K562 (cell line): ENCODE measurements around the gene SH3TC1. TPM values are rescaled to one million over a fixed set of nuclear protein-coding genes. Genes with fewer than 3 reads are reported as not detected.

ENCODE experiments used
- ATAC-seq: fragments of 200-7000 bp; cut with Tn5 transposase; 3 replicates; pipeline ENCODE4 v1.9.1; 2020; ENCODE audit warnings: moderate library complexity
- BruUV-seq: library from RNA; stranded (reverse); fragments of 400-500 nt; replicated peaks from 2 replicates; lab custom pipeline; 2021; lab: Mats Ljungman, UMichigan
- CTCF ChIA-PET: fragments of 300-600 bp; formaldehyde crosslinking; extraction: SDS; loops from one replicate; lab custom pipeline; 2021; ENCODE audit warnings: low intra/inter-chr PET ratio; lab: Yijun Ruan, JAX
- POLR2A ChIA-PET: fragments of 300-600, 350-650 bp; sonication (Branson Sonifier 250); formaldehyde crosslinking; extraction: SDS; loops from one replicate; lab custom pipeline; 2021; ENCODE audit warnings: antibody characterized with exemption, inconsistent platforms; lab: Yijun Ruan, JAX
- DNase-seq, 4 experiments: peaks; one replicate each; pipeline versions ENCODE4 v3.0.0 to v3.0.0-alpha.2; 2011 to 2018; ENCODE audit warnings: low spot score in 3 of 4, mixed read lengths in 3 of 4; ENCODE audit errors: extremely low read depth in 1 of 4
- FAIRE-seq: peaks from 2 replicates; lab custom pipeline; 2011; peaks lifted over from hg19 to GRCh38; lab: Jason Lieb, UNC
- H2AFZ ChIP-seq: 2 replicates; pipeline ENCODE4 v1.6.0; 2011; ENCODE audit warnings: low read depth, low read length, control low read depth, inconsistent platforms
- H3K27ac ChIP-seq: fragments of 200-600 bp; 3 replicates; pipeline ENCODE4 v1.8.0; 2011; ENCODE audit warnings: low read depth, mild to moderate bottlenecking, control low read depth, inconsistent platforms, low read length, moderate library complexity, mixed read lengths; ENCODE audit errors: extremely low read depth
- H3K27me3 ChIP-seq, 2 experiments: fragments of 300-600 bp in 1 of 2; 2 replicates in 1 of 2; 3 replicates in 1 of 2; pipeline versions ENCODE4 v1.6.0 to v1.8.0; 2011; ENCODE audit warnings: inconsistent platforms in 2 of 2, low read length in 2 of 2, mild to moderate bottlenecking in 1 of 2, mixed read lengths in 1 of 2, moderate library complexity in 1 of 2; ENCODE audit not compliant: control insufficient read depth in 2 of 2, insufficient read depth in 2 of 2
- H3K36me3 ChIP-seq: fragments of 300-600 bp; 3 replicates; pipeline ENCODE4 v1.8.0; 2011; ENCODE audit warnings: mild to moderate bottlenecking, low read length, inconsistent platforms; ENCODE audit not compliant: control insufficient read depth, insufficient read depth
- H3K4me1 ChIP-seq, 2 experiments: fragments of 200-600 bp in 1 of 2; replicated peaks in 1 of 2; 2 replicates in 1 of 2; 3 replicates in 1 of 2; pipeline versions ENCODE4 v1.5.1 to v1.8.0; 2011; ENCODE audit warnings: inconsistent platforms in 2 of 2, low read length in 2 of 2, mild to moderate bottlenecking in 1 of 2, mixed read lengths in 1 of 2, moderate library complexity in 1 of 2; ENCODE audit not compliant: control insufficient read depth in 2 of 2, insufficient read depth in 2 of 2
- H3K4me2 ChIP-seq: 2 replicates; pipeline ENCODE4 v1.6.1; 2011; ENCODE audit warnings: low read length, control low read depth, inconsistent platforms, mixed read lengths; ENCODE audit not compliant: insufficient read depth
- H3K4me3 ChIP-seq: fragments of 200-600 bp; sonication (generic), shearing (Covaris generic); 2 replicates; pipeline ENCODE4 v1.5.1; 2016; ENCODE audit warnings: control low read depth, inconsistent platforms
- H3K79me2 ChIP-seq: fragments of 200-600 bp; 3 replicates; pipeline ENCODE4 v1.8.0; 2011; ENCODE audit warnings: low read length, inconsistent platforms; ENCODE audit not compliant: control insufficient read depth, insufficient read depth
- H3K9ac ChIP-seq, 2 experiments: 2 replicates each; pipeline versions ENCODE4 v1.6.0 to v1.6.1; 2011; ENCODE audit warnings: low read depth in 2 of 2, low read length in 2 of 2, control low read depth in 1 of 2, inconsistent platforms in 1 of 2, mild to moderate bottlenecking in 1 of 2, mixed read lengths in 1 of 2; ENCODE audit not compliant: insufficient read depth in 1 of 2
- H3K9me1 ChIP-seq: one replicate; pipeline ENCODE4 v1.6.0; 2011; ENCODE audit warnings: inconsistent platforms, mild to moderate bottlenecking, low read length, moderate library complexity; ENCODE audit not compliant: control insufficient read depth, insufficient read depth
- H3K9me3 ChIP-seq: replicated peaks from 2 replicates; pipeline ENCODE4 v1.5.1; 2011; ENCODE audit warnings: low read depth, low read length, inconsistent platforms; ENCODE audit not compliant: control insufficient read depth, insufficient read depth
- H4K20me1 ChIP-seq: replicated peaks from 2 replicates; pipeline ENCODE4 v1.6.1; 2011; ENCODE audit warnings: low read length, inconsistent platforms, mixed read lengths; ENCODE audit not compliant: control insufficient read depth, insufficient read depth
- LARP7 ChIP-seq: fragments of 450-650 bp; IDR thresholded peaks from 2 replicates; pipeline ENCODE4 v1.6.1; 2016
- NBN ChIP-seq: fragments of 450-650 bp; IDR thresholded peaks from 2 replicates; pipeline ENCODE4 v1.6.1; 2016; ENCODE audit warnings: low read depth, mild to moderate bottlenecking
- NFXL1 ChIP-seq: fragments of 450-650 bp; formaldehyde crosslinking; IDR thresholded peaks from 2 replicates; pipeline ENCODE4 v1.4.0; 2021; ENCODE audit warnings: mild to moderate bottlenecking
- POLR2G ChIP-seq: fragments of 200-400 bp; formaldehyde crosslinking; IDR thresholded peaks from 2 replicates; pipeline ENCODE4 v1.6.1; 2017; ENCODE audit warnings: low read depth, mild to moderate bottlenecking, antibody characterized with exemption, low read length, moderate library complexity
- POLR2H ChIP-seq: IDR thresholded peaks from 2 replicates; pipeline ENCODE4 v1.6.1; 2016; ENCODE audit warnings: missing genetic modification characterization, low read depth, mild to moderate bottlenecking, control low read depth, missing compliant biosample characterization, moderate library complexity
- TSHZ1 ChIP-seq: fragments of 250-450 bp; sonication (Bioruptor Pico); IDR thresholded peaks from 2 replicates; pipeline ENCODE4 v1.4.0; 2020; ENCODE audit warnings: mild to moderate bottlenecking, moderate library complexity
- ZEB2 ChIP-seq: fragments of 450-650 bp; IDR thresholded peaks from 2 replicates; pipeline ENCODE4 v1.6.1; 2016
- WGBS: fragments of 100-300 bp; shearing (Covaris generic); methylation state at CpG from one replicate; pipeline ENCODE4 v1.1.6; 2016; ENCODE audit warnings: low coverage, mixed read lengths; ENCODE audit not compliant: insufficient coverage; ENCODE audit errors: missing lambda C conversion rate; 5-methylcytosine and 5-hydroxymethylcytosine counted together
- in situ Hi-C: fragments of 300-500 bp; cut with MboI; formaldehyde crosslinking; loops from 4 replicates; pipeline ENCODE4 v1.15.0; 2018; ENCODE audit warnings: inconsistent platforms, mixed read lengths
- intact Hi-C: fragments of 100-400 bp; cut with micrococcal nuclease; formaldehyde crosslinking; loops from 2 replicates; pipeline ENCODE4 v1.14.2; 2022
- polyA plus RNA-seq, 8 experiments: library from polyadenylated mRNA; depleted of rRNA in 4 of 8; stranded (reverse) in 5 of 8; unstranded in 3 of 8; fragments of >200 nt; fragmentation: Nextera tagmentation in 2 of 8; fragmentation: Illumina TruSeq in 1 of 8; extraction: Ambion mirVana in 2 of 8; extraction: Trizol in 1 of 8; gene quantifications; 2 replicates each; pipeline versions ENCODE4 v1.2.1 to v1.2.3, GENCODE V29; 2011 to 2014; ENCODE audit warnings: inconsistent platforms in 1 of 8, missing spikeins in 1 of 8
- total RNA-seq, 7 experiments: library from RNA; depleted of rRNA in 6 of 7; stranded (reverse); fragments of >200 nt in 6 of 7; fragmentation: Illumina TruSeq in 2 of 7; extraction: Trizol in 2 of 7; gene quantifications; 2 replicates each; pipeline versions ENCODE4 v1.2.1 to v1.2.3, GENCODE V29; 2011 to 2021; ENCODE audit warnings: low replicate concordance in 1 of 7
- TF ChIP-seq, protein P1 (sequence below): sonication (generic); IDR thresholded peaks from 2 replicates; pipeline ENCODE4 v1.6.1; 2016

SH3TC1 gene
- total and polyA plus RNA-seq, 9 of the 15 experiments (the other 6 are each of a cell fraction or from before 2014, with no cell fraction given): 0.04 to 2.1 (median 0.48) TPM; not detected in 1

- Histone ChIP-seq H3K9ac (no peak overlapping the region), H3K27ac (no peak overlapping the region), H3K4me1 (peaks cover 0 to 19% of the 10 kb centered on the region in 2 experiments; a peak in 3 of 5 replicates), H4K20me1 (no peaks in the 10 kb centered on the region), H3K36me3 (no peaks in the 10 kb centered on the region), H3K79me2 (no peaks in the 10 kb centered on the region), H3K4me3 (no peak overlapping the region), H2AFZ (no peak overlapping the region), H3K9me3 (no peaks in the 10 kb centered on the region), H3K9me1 (peaks cover 2% of the 10 kb centered on the region), H3K4me2 (no peak overlapping the region), H3K27me3 (peaks cover 0 to 15% of the 10 kb centered on the region in 2 experiments; a peak in 1 of 5 replicates)
- 56% methylated on average over 8 of the region's 17 CpGs for WGBS
- DNase-seq (no peak), FAIRE-seq (no peak), ATAC-seq (no peak)
- no peak for TF ChIP-seq POLR2H (tag)
- no peak for TF ChIP-seq TSHZ1 (CRISPR knock-in tag)
- TF ChIP-seq NFXL1 (CRISPR knock-in tag): no peak
- no peak for TF ChIP-seq ZEB2
- TF ChIP-seq, protein P1, sequence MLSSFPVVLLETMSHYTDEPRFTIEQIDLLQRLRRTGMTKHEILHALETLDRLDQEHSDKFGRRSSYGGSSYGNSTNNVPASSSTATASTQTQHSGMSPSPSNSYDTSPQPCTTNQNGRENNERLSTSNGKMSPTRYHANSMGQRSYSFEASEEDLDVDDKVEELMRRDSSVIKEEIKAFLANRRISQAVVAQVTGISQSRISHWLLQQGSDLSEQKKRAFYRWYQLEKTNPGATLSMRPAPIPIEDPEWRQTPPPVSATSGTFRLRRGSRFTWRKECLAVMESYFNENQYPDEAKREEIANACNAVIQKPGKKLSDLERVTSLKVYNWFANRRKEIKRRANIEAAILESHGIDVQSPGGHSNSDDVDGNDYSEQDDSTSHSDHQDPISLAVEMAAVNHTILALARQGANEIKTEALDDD: no peak
- no peak for TF ChIP-seq LARP7
- no peak for TF ChIP-seq NBN
- no peak for TF ChIP-seq POLR2G
- CTCF ChIA-PET: no interaction called here
- POLR2A ChIA-PET: interaction anchor here (0.7 to 1.2 kb wide), 3 partner anchors 14 to 296 kb away, joined by 3 to 4 read pairs (median 3); no protein-coding TSS in a partner anchor
- intact Hi-C loops: no loop called here
- in situ Hi-C loops: no loop called here
- no TSS peak for BruUV-seq
These were observed 30.4 kb downstream of the SH3TC1 start for GRCh38 chr4:8229331-8229975.
